Astrocyte (in vitro differentiated cells and primary cell): ENCODE data around the gene ROBO2.

ENCODE experiments used
- EZH2 ChIP-seq: IDR thresholded peaks from 2 replicates; pipeline ENCODE4 v1.6.1; 2012; ENCODE audit warnings: mild to moderate bottlenecking, low read length, inconsistent platforms; ENCODE audit not compliant: insufficient read depth
- TF ChIP-seq, protein P1 (sequence below): IDR thresholded peaks from 2 replicates; pipeline ENCODE4 v1.5.1; 2011; ENCODE audit warnings: low read depth, mild to moderate bottlenecking, inconsistent platforms, low read length, moderate library complexity; ENCODE audit not compliant: insufficient read depth

DNA sequence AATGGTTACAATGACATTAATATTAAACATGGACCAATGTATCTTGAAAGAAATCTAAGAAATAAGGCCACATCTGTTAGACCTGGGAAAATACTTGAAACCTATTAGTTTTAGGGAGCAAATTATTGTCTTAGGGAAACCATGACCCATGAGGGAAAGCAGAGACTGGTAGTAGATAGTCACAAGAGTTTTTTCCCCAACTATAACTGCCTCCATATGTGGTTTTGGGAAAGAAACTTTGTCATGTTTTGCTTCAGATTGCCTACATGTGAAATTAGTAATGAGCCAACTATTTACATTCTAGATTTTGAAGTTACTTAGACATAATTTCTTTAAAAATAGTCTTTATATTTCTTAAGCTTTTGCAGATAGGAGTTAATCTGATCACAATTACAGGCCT, 474.9 kb downstream of the ROBO2 start:
- TF ChIP-seq, protein P1, sequence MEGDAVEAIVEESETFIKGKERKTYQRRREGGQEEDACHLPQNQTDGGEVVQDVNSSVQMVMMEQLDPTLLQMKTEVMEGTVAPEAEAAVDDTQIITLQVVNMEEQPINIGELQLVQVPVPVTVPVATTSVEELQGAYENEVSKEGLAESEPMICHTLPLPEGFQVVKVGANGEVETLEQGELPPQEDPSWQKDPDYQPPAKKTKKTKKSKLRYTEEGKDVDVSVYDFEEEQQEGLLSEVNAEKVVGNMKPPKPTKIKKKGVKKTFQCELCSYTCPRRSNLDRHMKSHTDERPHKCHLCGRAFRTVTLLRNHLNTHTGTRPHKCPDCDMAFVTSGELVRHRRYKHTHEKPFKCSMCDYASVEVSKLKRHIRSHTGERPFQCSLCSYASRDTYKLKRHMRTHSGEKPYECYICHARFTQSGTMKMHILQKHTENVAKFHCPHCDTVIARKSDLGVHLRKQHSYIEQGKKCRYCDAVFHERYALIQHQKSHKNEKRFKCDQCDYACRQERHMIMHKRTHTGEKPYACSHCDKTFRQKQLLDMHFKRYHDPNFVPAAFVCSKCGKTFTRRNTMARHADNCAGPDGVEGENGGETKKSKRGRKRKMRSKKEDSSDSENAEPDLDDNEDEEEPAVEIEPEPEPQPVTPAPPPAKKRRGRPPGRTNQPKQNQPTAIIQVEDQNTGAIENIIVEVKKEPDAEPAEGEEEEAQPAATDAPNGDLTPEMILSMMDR: no peak
- TF ChIP-seq EZH2: no peak
